Measurements from ENCODE around the gene PRDM16.

The PRDM16 gene

GRCh38 chr1:3429766-3430165, 360.8 kb downstream of the PRDM16 start:
- DNase-seq = no peak

- DNase-seq = no peak
These were observed 361.4 kb downstream of the PRDM16 start for GRCh38 chr1:3430406-3430805.

- no peak for DNase-seq
These were observed 361.8 kb downstream of the PRDM16 start for GRCh38 chr1:3430820-3431219.

GRCh38 chr1:3431266-3431665, 362.3 kb downstream of the PRDM16 start:
- DNase-seq = no peak

- DNase-seq = no peak
These were observed 362.7 kb downstream of the PRDM16 start for GRCh38 chr1:3431686-3432085.

- no peak for DNase-seq
These were observed 363.3 kb downstream of the PRDM16 start for GRCh38 chr1:3432306-3432705.

GRCh38 chr1:3433076-3433475, 364.1 kb downstream of the PRDM16 start:
- no peak for DNase-seq

- no peak for DNase-seq
These were observed 364.8 kb downstream of the PRDM16 start for GRCh38 chr1:3433596-3434320.

GRCh38 chr1:3434406-3435110, 365.6 kb downstream of the PRDM16 start:
- no peak for DNase-seq

- DNase-seq = no peak
These were observed 366.7 kb downstream of the PRDM16 start for GRCh38 chr1:3435666-3436065.

- DNase-seq = no peak
These were observed 367.4 kb downstream of the PRDM16 start for GRCh38 chr1:3436451-3436850.

- no peak for DNase-seq
These were observed 367.9 kb downstream of the PRDM16 start for GRCh38 chr1:3436901-3437300.

- no peak for DNase-seq
These were observed 369.7 kb downstream of the PRDM16 start for GRCh38 chr1:3438661-3439180.

- no peak for DNase-seq
These were observed 370.6 kb downstream of the PRDM16 start for GRCh38 chr1:3439346-3440299.

- no peak for DNase-seq
These were observed 371.3 kb downstream of the PRDM16 start for GRCh38 chr1:3440300-3440681.

GRCh38 chr1:3440711-3441409, 371.9 kb downstream of the PRDM16 start:
- DNase-seq = no peak

GRCh38 chr1:3441410-3441847, 372.4 kb downstream of the PRDM16 start:
- no peak for DNase-seq

GRCh38 chr1:3441880-3442279, 372.9 kb downstream of the PRDM16 start:
- no peak for DNase-seq

- no peak for DNase-seq
These were observed 373.3 kb downstream of the PRDM16 start for GRCh38 chr1:3442331-3442730.

GRCh38 chr1:3442901-3443300, 373.9 kb downstream of the PRDM16 start:
- DNase-seq = no peak

- DNase-seq = no peak
These were observed 374.8 kb downstream of the PRDM16 start for GRCh38 chr1:3443807-3444206.

GRCh38 chr1:3444298-3444697, 375.3 kb downstream of the PRDM16 start:
- no peak for DNase-seq

GRCh38 chr1:3444736-3445135, 375.7 kb downstream of the PRDM16 start:
- DNase-seq = no peak
